Measurements from ENCODE around the gene ITPR2.
"Not testable (repeated sequence)": the region's sequence is repeated elsewhere in the genome, so short reads cannot be mapped to it uniquely, and the experiment has no call there.

Gene ITPR2

GRCh38 chr12:26786865-26787514, 46.0 kb downstream of the ITPR2 start:
- DNase-seq = no peak

GRCh38 chr12:26786491-26786864, 46.5 kb downstream of the ITPR2 start:
- DNase-seq = no peak

GRCh38 chr12:26783816-26784379, 49.1 kb downstream of the ITPR2 start:
- not testable (repeated sequence) for DNase-seq

GRCh38 chr12:26783131-26783526, 49.9 kb downstream of the ITPR2 start:
- DNase-seq = no peak

- no peak for DNase-seq
Measured at GRCh38 chr12:26782372-26783130, 50.4 kb downstream of the ITPR2 start.

- DNase-seq = not testable (repeated sequence)
Measured at GRCh38 chr12:26780656-26781055, 52.3 kb downstream of the ITPR2 start.

GRCh38 chr12:26778173-26778775, 54.7 kb downstream of the ITPR2 start:
- not testable (repeated sequence) for DNase-seq

GRCh38 chr12:26777236-26777635, 55.8 kb downstream of the ITPR2 start:
- no peak for DNase-seq

- DNase-seq = not testable (repeated sequence)
Measured at GRCh38 chr12:26775991-26776390, 57.0 kb downstream of the ITPR2 start.

GRCh38 chr12:26773313-26774104, 59.5 kb downstream of the ITPR2 start:
- no peak for DNase-seq

GRCh38 chr12:26771861-26772260, 61.1 kb downstream of the ITPR2 start:
- DNase-seq = no peak

- DNase-seq = no peak
Measured at GRCh38 chr12:26770239-26771070, 62.5 kb downstream of the ITPR2 start.

- no peak for DNase-seq
Measured at GRCh38 chr12:26769611-26770010, 63.4 kb downstream of the ITPR2 start.

GRCh38 chr12:26768611-26769603, 64.1 kb downstream of the ITPR2 start:
- DNase-seq = no peak

- no peak for DNase-seq
Measured at GRCh38 chr12:26767865-26768264, 65.1 kb downstream of the ITPR2 start.

GRCh38 chr12:26767116-26767515, 65.9 kb downstream of the ITPR2 start:
- DNase-seq = no peak

- DNase-seq = no peak
Measured at GRCh38 chr12:26762186-26762585, 70.8 kb downstream of the ITPR2 start.

- no peak for DNase-seq
Measured at GRCh38 chr12:26761775-26762174, 71.2 kb downstream of the ITPR2 start.

- no peak for DNase-seq
Measured at GRCh38 chr12:26760657-26761293, 72.2 kb downstream of the ITPR2 start.

- DNase-seq = not testable (repeated sequence)
Measured at GRCh38 chr12:26755362-26755761, 77.6 kb downstream of the ITPR2 start.
